ENCODE data around the gene JPH2.
"Not testable (repeated sequence)": the region's sequence is repeated elsewhere in the genome, so short reads cannot be mapped to it uniquely, and the experiment has no call there.

Gene JPH2

DNA sequence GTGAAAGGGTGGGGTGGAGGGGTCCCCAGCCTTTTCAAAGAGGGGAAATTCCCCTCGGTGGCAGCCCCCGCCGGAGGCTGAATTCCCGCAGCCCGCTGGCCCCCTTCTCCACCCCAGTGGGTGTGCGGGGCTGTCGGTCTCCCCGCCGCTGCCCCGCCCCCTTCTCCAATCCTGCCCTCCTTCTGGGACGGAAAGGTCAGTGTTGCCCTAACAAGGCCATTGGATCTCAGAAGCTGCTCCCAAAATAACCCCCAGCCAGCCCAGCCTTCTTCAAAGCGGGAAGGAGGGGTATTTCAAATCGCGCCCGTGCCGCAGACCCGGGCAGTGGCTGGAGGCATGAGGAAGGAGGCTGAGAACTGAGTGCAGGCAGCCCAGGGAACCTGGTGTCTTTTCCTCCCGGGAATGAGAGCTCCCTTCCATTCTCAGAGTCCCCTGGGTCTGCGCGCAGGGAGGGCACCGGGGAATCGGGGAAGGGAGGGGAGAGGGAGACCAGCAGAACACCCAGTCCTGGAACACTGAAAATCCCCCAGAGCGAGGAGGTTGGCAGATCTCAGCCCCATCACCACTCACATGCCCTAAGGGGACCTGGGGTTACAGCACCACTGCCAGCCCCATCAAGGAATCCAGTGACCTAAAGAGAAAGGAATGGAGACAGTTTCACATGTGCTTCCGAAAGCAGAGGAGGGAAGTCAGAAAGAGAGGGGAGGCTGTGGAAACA lies at the start of gene JPH2:
Gene JPH2 (minus strand): TSS at position 135 of the 718 bp plus-strand sequence. CDS start 483 bp downstream, outside the sequence.
- TF ChIP-seq, protein P1, sequence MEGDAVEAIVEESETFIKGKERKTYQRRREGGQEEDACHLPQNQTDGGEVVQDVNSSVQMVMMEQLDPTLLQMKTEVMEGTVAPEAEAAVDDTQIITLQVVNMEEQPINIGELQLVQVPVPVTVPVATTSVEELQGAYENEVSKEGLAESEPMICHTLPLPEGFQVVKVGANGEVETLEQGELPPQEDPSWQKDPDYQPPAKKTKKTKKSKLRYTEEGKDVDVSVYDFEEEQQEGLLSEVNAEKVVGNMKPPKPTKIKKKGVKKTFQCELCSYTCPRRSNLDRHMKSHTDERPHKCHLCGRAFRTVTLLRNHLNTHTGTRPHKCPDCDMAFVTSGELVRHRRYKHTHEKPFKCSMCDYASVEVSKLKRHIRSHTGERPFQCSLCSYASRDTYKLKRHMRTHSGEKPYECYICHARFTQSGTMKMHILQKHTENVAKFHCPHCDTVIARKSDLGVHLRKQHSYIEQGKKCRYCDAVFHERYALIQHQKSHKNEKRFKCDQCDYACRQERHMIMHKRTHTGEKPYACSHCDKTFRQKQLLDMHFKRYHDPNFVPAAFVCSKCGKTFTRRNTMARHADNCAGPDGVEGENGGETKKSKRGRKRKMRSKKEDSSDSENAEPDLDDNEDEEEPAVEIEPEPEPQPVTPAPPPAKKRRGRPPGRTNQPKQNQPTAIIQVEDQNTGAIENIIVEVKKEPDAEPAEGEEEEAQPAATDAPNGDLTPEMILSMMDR (IDR thresholded peaks at IDR 0.05; ENCODE audit: control extremely low read depth, extremely low read depth, low read depth, missing control alignments): no peak
- POLR2A ChIA-PET: no interaction called here
- DNase-seq (ENCODE audit: extremely low spot score): no peak
- CTCF ChIA-PET: interaction anchor here (1.1 to 7.0 kb wide), 6 partner anchors 11 to 738 kb away, joined by 3 to 205 read pairs (median 4); no protein-coding TSS in a partner anchor

DNA sequence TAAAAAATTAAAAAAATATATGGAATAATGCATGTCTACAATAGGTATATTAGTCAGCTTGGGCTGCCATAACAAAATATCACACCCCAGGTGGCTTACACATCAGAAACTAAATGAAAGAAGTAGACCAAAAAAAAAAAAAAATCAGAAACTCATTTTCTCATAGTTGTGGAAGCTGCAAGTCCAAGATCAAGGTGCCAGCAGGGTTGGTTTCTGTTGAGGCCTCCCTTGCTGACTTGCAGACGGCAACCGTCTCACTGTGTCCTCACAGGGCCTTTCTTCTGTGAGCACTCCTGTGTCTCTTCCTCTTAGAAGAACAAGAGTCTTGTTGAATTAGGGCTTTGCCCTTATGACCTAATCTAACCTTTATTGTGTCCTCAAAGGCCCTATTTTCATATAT lies 48.7 kb upstream of the JPH2 start:
- CTCF ChIA-PET: interaction anchor here (1.2 to 2.8 kb wide), 2 partner anchors 11 to 19 kb away, joined by 5 to 12 read pairs; no protein-coding TSS in a partner anchor
- TF ChIP-seq, protein P1 (IDR thresholded peaks at IDR 0.05; ENCODE audit: control extremely low read depth, extremely low read depth, low read depth, missing control alignments): no peak
- POLR2A ChIA-PET: no interaction called here
- no peak for DNase-seq (ENCODE audit: extremely low spot score)

DNA sequence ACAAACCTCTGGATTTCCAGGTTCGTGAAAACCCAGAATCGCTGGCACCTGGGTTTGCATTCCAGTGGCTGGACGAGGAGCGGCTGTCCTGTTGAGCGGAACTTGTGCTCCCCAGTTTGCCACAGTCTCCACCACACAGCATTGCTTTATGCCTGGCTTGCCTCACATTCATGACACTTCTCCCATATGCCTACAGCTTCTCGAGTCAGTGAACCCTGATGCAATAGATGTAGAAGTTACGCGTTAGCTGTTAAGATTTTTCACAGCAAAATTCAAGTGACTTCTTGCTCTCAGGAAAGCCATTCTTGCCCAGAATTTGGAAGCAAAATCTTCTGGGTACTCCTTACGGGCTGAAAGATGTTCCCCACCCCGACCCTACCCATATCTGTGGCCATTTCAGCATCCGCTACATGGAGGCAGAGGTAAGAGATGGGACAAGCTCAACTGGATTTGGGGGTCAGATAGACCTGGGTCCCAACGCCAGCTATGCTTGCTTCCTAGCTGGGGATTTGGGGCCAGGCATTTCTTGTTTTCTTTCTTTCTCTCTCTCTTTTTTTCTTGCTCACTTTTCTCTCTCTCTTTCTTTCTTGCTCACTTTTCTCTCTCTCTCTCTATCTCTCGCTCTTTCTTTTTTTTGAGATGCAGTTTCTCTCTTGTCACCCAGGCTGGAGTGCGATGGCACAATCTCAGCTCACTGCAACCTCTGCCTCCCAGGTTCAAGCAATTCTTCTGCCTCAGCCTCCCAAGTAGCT lies 47.8 kb upstream of the JPH2 start:
- DNase-seq (ENCODE audit: extremely low spot score): no peak
- TF ChIP-seq, protein P1 (IDR thresholded peaks at IDR 0.05; ENCODE audit: control extremely low read depth, extremely low read depth, low read depth, missing control alignments): no peak
- ChIA-PET CTCF (interaction anchor here (1.2 to 2.8 kb wide), 4 partner anchors 10 to 76 kb away, joined by 4 to 12 read pairs (median 6); partner anchors contain the start of gene FITM2), POLR2A (interaction anchor here (0.6 kb wide), 1 partner anchor 490 kb away, joined by 3 read pairs; no protein-coding TSS in a partner anchor)

DNA sequence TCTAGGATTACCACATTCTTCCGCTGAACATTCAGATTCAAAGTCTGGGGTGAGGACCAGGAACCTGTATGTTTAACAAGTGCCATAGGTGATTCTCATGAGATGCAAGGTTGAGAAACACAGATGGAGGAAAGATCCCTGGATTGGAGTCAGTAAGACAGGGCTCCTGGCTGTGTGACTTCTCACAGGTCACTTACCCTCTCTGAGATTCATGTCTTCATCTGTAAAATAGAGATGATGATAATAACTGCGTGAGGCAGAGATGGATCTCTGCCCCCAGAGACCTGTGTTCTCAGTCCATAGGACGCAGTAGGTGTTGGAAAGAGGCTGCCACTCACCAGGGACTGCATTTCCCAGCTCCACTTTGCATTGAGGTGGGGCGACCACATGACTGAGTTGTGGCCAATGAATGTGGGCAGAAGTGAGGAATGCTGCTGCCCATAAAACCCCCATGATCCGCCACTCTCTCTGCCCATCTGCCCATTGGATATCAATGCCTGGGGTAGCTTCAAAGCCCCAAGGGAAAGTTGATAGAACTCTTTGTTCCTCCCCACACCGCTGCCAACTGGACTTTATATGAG lies 46.5 kb upstream of the JPH2 start:
- DNase-seq (ENCODE audit: extremely low spot score): no peak
- CTCF ChIA-PET: interaction anchor here (0.7 to 2.8 kb wide), 4 partner anchors 9 to 78 kb away, joined by 3 to 12 read pairs (median 6); partner anchors contain the start of gene FITM2
- TF ChIP-seq, protein P1 (IDR thresholded peaks at IDR 0.05; ENCODE audit: control extremely low read depth, extremely low read depth, low read depth, missing control alignments): no peak
- POLR2A ChIA-PET: no interaction called here

DNA sequence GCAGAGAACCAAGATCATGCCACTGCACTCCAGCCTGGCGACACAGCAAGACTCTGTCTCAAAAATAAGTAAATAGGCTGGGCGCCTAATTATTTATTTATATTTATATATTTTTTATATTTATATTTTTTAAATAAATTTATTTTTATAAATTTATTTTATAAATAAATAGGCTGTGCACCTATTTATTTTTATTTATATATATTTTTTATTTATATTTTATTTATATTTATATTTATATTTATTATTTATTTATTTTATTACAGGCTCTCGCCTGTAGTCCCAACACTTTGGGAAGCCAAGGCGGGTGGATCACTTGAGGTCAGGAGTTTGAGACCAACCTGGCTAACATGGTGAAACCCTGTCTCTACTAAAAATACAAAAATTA lies 45.5 kb upstream of the JPH2 start:
- CTCF ChIA-PET: interaction anchor here (2.5 kb wide), 1 partner anchor 8 kb away, joined by 8 read pairs; no protein-coding TSS in a partner anchor
- DNase-seq (ENCODE audit: extremely low spot score); POLR2A ChIA-PET: not testable (repeated sequence)

DNA sequence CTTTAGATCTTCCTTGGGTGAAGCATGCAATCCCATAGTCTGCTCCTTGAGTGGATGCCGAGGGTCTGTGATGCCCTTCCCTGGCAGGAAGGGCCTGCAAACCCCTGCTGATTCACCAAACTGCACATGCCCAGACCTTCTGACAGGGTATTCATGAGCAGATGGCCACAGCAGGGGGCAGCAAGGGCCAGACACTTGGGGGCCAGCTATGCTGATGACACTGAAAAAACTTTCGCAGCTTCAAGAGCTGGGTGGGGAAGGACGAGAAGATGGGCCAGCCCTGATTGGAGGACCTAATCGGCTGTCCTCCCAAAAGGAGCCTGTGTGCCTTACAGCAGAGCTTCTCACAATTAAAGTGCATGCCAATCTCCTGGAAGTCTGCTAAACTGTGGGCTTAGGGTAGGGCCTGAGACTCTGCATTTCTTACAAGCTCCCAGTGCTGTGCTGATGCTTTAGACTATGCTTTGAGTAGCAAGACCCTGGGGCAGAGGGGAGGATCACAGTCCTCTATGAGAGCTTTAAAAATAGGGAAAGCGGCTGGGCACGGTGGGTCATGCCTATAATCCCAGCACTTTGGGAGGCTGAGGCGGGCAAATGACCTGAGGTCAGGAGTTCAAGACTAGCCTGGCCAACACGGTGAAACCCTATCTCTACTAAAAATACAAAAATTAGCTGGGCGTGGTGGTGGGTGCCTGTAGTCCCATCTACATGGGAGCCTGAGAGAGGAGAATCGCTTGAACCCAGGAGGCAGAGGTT lies 44.9 kb upstream of the JPH2 start:
- TF ChIP-seq, protein P1 (IDR thresholded peaks at IDR 0.05; ENCODE audit: control extremely low read depth, extremely low read depth, low read depth, missing control alignments): no peak
- no peak for DNase-seq (ENCODE audit: extremely low spot score)
- POLR2A ChIA-PET: no interaction called here
- CTCF ChIA-PET: interaction anchor here (1.7 to 2.5 kb wide), 2 partner anchors 7 to 15 kb away, joined by 8 read pairs; no protein-coding TSS in a partner anchor

All from GM10248 (cell line).